NCI-H2196 treated with DMSO at 0.1 percent for 48 hours (cell line): ENCODE data around the gene AMDHD1.
"Not testable (repeated sequence)": the region's sequence is repeated elsewhere in the genome, so short reads cannot be mapped to it uniquely, and the experiment has no call there.

Experiments used
- DNase-seq: peaks from one replicate; lab custom pipeline; 2025; ENCODE audit not compliant: unreplicated experiment; lab: John Stamatoyannopoulos, UW

The AMDHD1 gene

GRCh38 chr12:95962222-95962621 lies 19.1 kb downstream of the AMDHD1 start:
- DNase-seq, result no peak

- no peak for DNase-seq
These were observed 20.0 kb downstream of the AMDHD1 start for GRCh38 chr12:95963096-95963495.

- no peak for DNase-seq
These were observed 23.2 kb downstream of the AMDHD1 start for GRCh38 chr12:95966287-95966870.

GRCh38 chr12:95967301-95967700 lies 24.2 kb downstream of the AMDHD1 start:
- no peak for DNase-seq

GRCh38 chr12:95969116-95969515 lies 26.0 kb downstream of the AMDHD1 start:
- DNase-seq, result not testable (repeated sequence)

- DNase-seq, result no peak
These were observed 27.8 kb downstream of the AMDHD1 start for GRCh38 chr12:95970905-95971304.

GRCh38 chr12:95972832-95973456 lies 29.8 kb downstream of the AMDHD1 start:
- DNase-seq, result no peak

GRCh38 chr12:95974358-95974757 lies 31.2 kb downstream of the AMDHD1 start:
- DNase-seq, result no peak

- no peak for DNase-seq
These were observed 32.4 kb downstream of the AMDHD1 start for GRCh38 chr12:95975491-95975890.

- DNase-seq, result no peak
These were observed 33.3 kb downstream of the AMDHD1 start for GRCh38 chr12:95976416-95976832.

- no peak for DNase-seq
These were observed 34.7 kb downstream of the AMDHD1 start for GRCh38 chr12:95977764-95978305.

- DNase-seq, result no peak
These were observed 35.2 kb downstream of the AMDHD1 start for GRCh38 chr12:95978351-95978750.

- no peak for DNase-seq
These were observed 35.6 kb downstream of the AMDHD1 start for GRCh38 chr12:95978774-95979173.

GRCh38 chr12:95980437-95980836 lies 37.3 kb downstream of the AMDHD1 start:
- DNase-seq, result no peak

GRCh38 chr12:95982602-95983001 lies 39.5 kb downstream of the AMDHD1 start:
- no peak for DNase-seq

GRCh38 chr12:95984682-95985081 lies 41.6 kb downstream of the AMDHD1 start:
- DNase-seq, result no peak

- DNase-seq, result no peak
These were observed 43.8 kb downstream of the AMDHD1 start for GRCh38 chr12:95986635-95987570.

- no peak for DNase-seq
These were observed 45.6 kb downstream of the AMDHD1 start for GRCh38 chr12:95988506-95989275.

GRCh38 chr12:95989504-95990123 lies 46.5 kb downstream of the AMDHD1 start:
- no peak for DNase-seq

GRCh38 chr12:95990136-95990535 lies 47.0 kb downstream of the AMDHD1 start:
- no peak for DNase-seq
